ENCODE results near the gene GLRX3.
A peak's percentile ranks its signal among the peaks of the same experiment; 100 is the strongest.

Gene GLRX3

DNA sequence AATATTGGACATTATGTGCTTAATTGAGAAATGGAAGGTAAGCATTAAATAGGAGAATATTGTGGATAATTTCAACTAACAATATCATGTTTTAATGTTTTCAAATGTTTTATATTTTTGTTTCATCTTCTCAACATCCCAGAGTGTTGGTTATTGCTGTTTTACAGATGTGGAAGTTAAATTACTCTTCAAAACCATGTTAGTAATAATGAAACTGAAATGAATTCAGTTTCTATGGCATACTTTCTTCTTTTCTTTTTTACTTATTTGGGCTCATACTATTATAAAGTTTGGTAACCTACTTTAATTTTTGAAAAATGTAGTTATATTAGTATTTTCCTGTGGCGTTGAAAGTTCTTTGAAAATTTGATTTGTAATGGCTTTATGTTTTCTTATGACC is 4.2 kb downstream of the GLRX3 start:
- Histone ChIP-seq H3K79me2 (ENCODE audit: low read length) (peaks cover 94% of the 10 kb centered on the region), H4K20me1 (ENCODE audit: insufficient read depth, low read length) (peaks cover 33% of the 10 kb centered on the region), H3K4me3 (ENCODE audit: low read length) (peak overlapping the region; percentile 71), H3K36me3 (replicated peaks; ENCODE audit: low read depth, low read length) (peaks cover 20% of the 10 kb centered on the region), H3K9ac (ENCODE audit: low read length) (peak overlapping the region; percentile 60), H3K4me2 (ENCODE audit: low read length) (peak overlapping the region; percentile 88), H2AFZ (ENCODE audit: low read depth, low read length) (no peak overlapping the region), H3K27me3 (ENCODE audit: low read depth, low read length) (no peaks in the 10 kb centered on the region), H3K4me1 (ENCODE audit: low read length) (peaks cover 55% of the 10 kb centered on the region), H3K27ac (ENCODE audit: low read length) (peak overlapping the region; percentile 88), H3K9me3 (ENCODE audit: insufficient read depth, low read length) (no peaks in the 10 kb centered on the region)
- TF ChIP-seq, protein P1, sequence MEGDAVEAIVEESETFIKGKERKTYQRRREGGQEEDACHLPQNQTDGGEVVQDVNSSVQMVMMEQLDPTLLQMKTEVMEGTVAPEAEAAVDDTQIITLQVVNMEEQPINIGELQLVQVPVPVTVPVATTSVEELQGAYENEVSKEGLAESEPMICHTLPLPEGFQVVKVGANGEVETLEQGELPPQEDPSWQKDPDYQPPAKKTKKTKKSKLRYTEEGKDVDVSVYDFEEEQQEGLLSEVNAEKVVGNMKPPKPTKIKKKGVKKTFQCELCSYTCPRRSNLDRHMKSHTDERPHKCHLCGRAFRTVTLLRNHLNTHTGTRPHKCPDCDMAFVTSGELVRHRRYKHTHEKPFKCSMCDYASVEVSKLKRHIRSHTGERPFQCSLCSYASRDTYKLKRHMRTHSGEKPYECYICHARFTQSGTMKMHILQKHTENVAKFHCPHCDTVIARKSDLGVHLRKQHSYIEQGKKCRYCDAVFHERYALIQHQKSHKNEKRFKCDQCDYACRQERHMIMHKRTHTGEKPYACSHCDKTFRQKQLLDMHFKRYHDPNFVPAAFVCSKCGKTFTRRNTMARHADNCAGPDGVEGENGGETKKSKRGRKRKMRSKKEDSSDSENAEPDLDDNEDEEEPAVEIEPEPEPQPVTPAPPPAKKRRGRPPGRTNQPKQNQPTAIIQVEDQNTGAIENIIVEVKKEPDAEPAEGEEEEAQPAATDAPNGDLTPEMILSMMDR (IDR thresholded peaks at IDR 0.05; ENCODE audit: low read depth, low read length) = no peak
- TF ChIP-seq EZH2phosphoT487 (IDR thresholded peaks at IDR 0.05; ENCODE audit: low read depth) = no peak

DNA sequence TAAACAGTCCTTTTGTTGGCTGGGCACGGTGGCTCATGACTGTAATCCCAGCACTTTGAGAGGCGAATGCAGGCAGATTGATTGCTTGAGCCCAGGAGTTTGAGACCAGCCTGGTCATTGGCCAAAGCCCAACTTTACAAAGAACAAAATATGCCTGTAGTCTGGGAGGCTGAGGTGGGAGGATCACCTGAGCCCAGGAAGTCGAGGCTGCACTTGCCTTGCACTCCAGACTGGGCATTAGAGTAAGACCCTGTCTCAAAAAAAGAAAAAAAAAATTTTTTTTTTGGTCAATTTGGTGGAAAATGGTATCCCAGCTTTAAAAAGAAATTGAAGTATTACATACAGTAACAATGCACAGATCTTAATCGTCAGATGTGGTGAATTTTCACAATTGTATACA is 4.8 kb downstream of the GLRX3 start:
- peak overlapping the region; percentile 71 for H3K4me3 ChIP-seq (ENCODE audit: low read length)
- H4K20me1 ChIP-seq (ENCODE audit: insufficient read depth, low read length) = peaks cover 33% of the 10 kb centered on the region
- H3K9me3 ChIP-seq (ENCODE audit: insufficient read depth, low read length) = no peaks in the 10 kb centered on the region
- peak overlapping the region; percentile 88 for H3K27ac ChIP-seq (ENCODE audit: low read length)
- H3K27me3 ChIP-seq (ENCODE audit: low read depth, low read length) = no peaks in the 10 kb centered on the region
- H3K36me3 ChIP-seq (replicated peaks; ENCODE audit: low read depth, low read length) = peaks cover 22% of the 10 kb centered on the region
- H3K79me2 ChIP-seq (ENCODE audit: low read length) = peaks cover 100% of the 10 kb centered on the region
- H3K4me2 ChIP-seq (ENCODE audit: low read length) = peak overlapping the region; percentile 88
- H2AFZ ChIP-seq (ENCODE audit: low read depth, low read length) = no peak overlapping the region
- H3K4me1 ChIP-seq (ENCODE audit: low read length) = peaks cover 51% of the 10 kb centered on the region
- no peak for TF ChIP-seq EZH2phosphoT487 (IDR thresholded peaks at IDR 0.05; ENCODE audit: low read depth)
- TF ChIP-seq, protein P1 (IDR thresholded peaks at IDR 0.05; ENCODE audit: low read depth, low read length) = no peak
- H3K9ac ChIP-seq (ENCODE audit: low read length) = peak overlapping the region; percentile 60

DNA sequence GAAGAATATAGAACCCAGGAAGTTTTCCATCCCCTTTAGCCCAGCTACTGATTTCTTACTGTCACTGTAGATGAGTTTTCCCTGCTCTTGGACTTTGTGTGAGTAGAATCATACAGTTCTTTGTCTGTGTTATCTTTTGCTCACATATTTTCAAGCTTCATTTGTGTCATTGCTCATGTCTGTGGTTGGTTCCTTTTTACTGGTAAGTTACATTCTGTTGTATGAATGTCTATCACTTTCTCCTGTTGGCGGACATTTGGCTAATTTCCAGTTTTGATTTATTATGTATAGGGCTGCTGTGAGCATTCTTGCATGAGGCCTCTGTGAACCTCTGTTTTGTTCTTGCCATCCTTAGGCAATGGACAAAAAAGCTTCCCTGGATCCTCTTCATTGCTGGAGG is 5.3 kb downstream of the GLRX3 start:
- H3K9ac ChIP-seq (ENCODE audit: low read length) = peak overlapping the region; percentile 60
- no peaks in the 10 kb centered on the region for H3K9me3 ChIP-seq (ENCODE audit: insufficient read depth, low read length)
- H3K27me3 ChIP-seq (ENCODE audit: low read depth, low read length) = no peaks in the 10 kb centered on the region
- H3K36me3 ChIP-seq (replicated peaks; ENCODE audit: low read depth, low read length) = peaks cover 26% of the 10 kb centered on the region
- peaks cover 36% of the 10 kb centered on the region for H4K20me1 ChIP-seq (ENCODE audit: insufficient read depth, low read length)
- peaks cover 51% of the 10 kb centered on the region for H3K4me1 ChIP-seq (ENCODE audit: low read length)
- peaks cover 100% of the 10 kb centered on the region for H3K79me2 ChIP-seq (ENCODE audit: low read length)
- no peak for TF ChIP-seq EZH2phosphoT487 (IDR thresholded peaks at IDR 0.05; ENCODE audit: low read depth)
- TF ChIP-seq, protein P1 (IDR thresholded peaks at IDR 0.05; ENCODE audit: low read depth, low read length) = no peak
- H3K4me2 ChIP-seq (ENCODE audit: low read length) = peak overlapping the region; percentile 88
- H3K27ac ChIP-seq (ENCODE audit: low read length) = peak overlapping the region; percentile 88
- H2AFZ ChIP-seq (ENCODE audit: low read depth, low read length) = no peak overlapping the region
- peak overlapping the region; percentile 71 for H3K4me3 ChIP-seq (ENCODE audit: low read length)

DNA sequence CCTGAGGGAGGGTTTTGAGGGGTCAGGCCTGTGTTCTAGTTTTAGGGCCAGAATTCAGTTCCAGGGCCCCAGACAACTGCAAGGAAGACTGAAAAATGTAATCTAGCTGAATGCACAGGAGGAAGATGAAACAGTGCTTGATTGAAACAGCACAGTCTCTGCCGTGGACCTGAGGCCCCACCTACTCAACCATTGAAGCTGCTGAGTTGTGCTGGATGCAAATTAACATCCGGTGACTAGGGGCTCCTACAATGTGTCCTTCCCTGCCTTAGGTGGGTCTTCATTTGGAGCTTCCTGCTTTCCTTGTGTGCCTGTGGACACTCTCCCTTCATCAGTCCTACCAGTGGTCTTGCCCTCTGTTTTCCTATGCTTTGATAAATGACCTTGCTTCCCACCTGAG is 5.7 kb downstream of the GLRX3 start:
- Histone ChIP-seq H3K9ac (ENCODE audit: low read length) (peak overlapping the region; percentile 60), H3K9me3 (ENCODE audit: insufficient read depth, low read length) (no peaks in the 10 kb centered on the region), H3K27me3 (ENCODE audit: low read depth, low read length) (no peaks in the 10 kb centered on the region), H4K20me1 (ENCODE audit: insufficient read depth, low read length) (peaks cover 36% of the 10 kb centered on the region), H3K4me2 (ENCODE audit: low read length) (peak overlapping the region; percentile 88), H3K4me1 (ENCODE audit: low read length) (peaks cover 51% of the 10 kb centered on the region), H3K4me3 (ENCODE audit: low read length) (peak overlapping the region; percentile 71), H3K79me2 (ENCODE audit: low read length) (peaks cover 100% of the 10 kb centered on the region), H3K27ac (ENCODE audit: low read length) (peak overlapping the region; percentile 88), H3K36me3 (replicated peaks; ENCODE audit: low read depth, low read length) (peaks cover 30% of the 10 kb centered on the region), H2AFZ (ENCODE audit: low read depth, low read length) (no peak overlapping the region)
- TF ChIP-seq, protein P1 (IDR thresholded peaks at IDR 0.05; ENCODE audit: low read depth, low read length) = no peak
- no peak for TF ChIP-seq EZH2phosphoT487 (IDR thresholded peaks at IDR 0.05; ENCODE audit: low read depth)
